IPS DF 19.7 (cell line): ENCODE results near the gene TFAM.
A peak's percentile ranks its signal among the peaks of the same experiment; 100 is the strongest.

Source experiments
- DNase-seq: peaks from one replicate; pipeline ENCODE4 v3.0.0-alpha.2; 2013; ENCODE audit warnings: low read depth, low spot score

The TFAM gene

GRCh38 chr10:58384999-58385783, at the start of gene TFAM:
TFAM (plus strand) TSS chr10:58385410; CDS start chr10:58385548, 138 bp downstream.
- DNase-seq = peak; percentile 47

- no peak for DNase-seq
Measured at GRCh38 chr10:58336242-58336641, 49.0 kb upstream of the TFAM start.

- DNase-seq = no peak
Measured at GRCh38 chr10:58341422-58341821, 43.8 kb upstream of the TFAM start.

- no peak for DNase-seq
Measured at GRCh38 chr10:58341947-58342346, 43.3 kb upstream of the TFAM start.

- no peak for DNase-seq
Measured at GRCh38 chr10:58347967-58348366, 37.2 kb upstream of the TFAM start.

- DNase-seq = no peak
Measured at GRCh38 chr10:58348571-58349033, 36.6 kb upstream of the TFAM start.

GRCh38 chr10:58350023-58350422, 35.2 kb upstream of the TFAM start:
- DNase-seq = no peak

- DNase-seq = no peak
Measured at GRCh38 chr10:58350619-58351323, 34.4 kb upstream of the TFAM start.

GRCh38 chr10:58351616-58352578, 33.3 kb upstream of the TFAM start:
- DNase-seq = no peak

- DNase-seq = no peak
Measured at GRCh38 chr10:58352956-58353610, 32.1 kb upstream of the TFAM start.

- DNase-seq = no peak
Measured at GRCh38 chr10:58356756-58357155, 28.5 kb upstream of the TFAM start.

GRCh38 chr10:58358314-58358933, 26.8 kb upstream of the TFAM start:
- no peak for DNase-seq

- no peak for DNase-seq
Measured at GRCh38 chr10:58358947-58359346, 26.3 kb upstream of the TFAM start.

GRCh38 chr10:58359541-58359940, 25.7 kb upstream of the TFAM start:
- no peak for DNase-seq

- DNase-seq = no peak
Measured at GRCh38 chr10:58360412-58361004, 24.7 kb upstream of the TFAM start.

- no peak for DNase-seq
Measured at GRCh38 chr10:58361353-58361752, 23.9 kb upstream of the TFAM start.

GRCh38 chr10:58362027-58362789, 23.0 kb upstream of the TFAM start:
- DNase-seq = no peak

GRCh38 chr10:58367069-58367468, 18.1 kb upstream of the TFAM start:
- no peak for DNase-seq

- no peak for DNase-seq
Measured at GRCh38 chr10:58371473-58371872, 13.7 kb upstream of the TFAM start.
